HG03439 (cell line): ENCODE results near the gene ANKDD1B.

ENCODE experiments used
- ATAC-seq: cut with Tn5 transposase; IDR thresholded peaks from one replicate; pipeline ENCODE4 v1.9.1; 2021; ENCODE audit warnings: mild to moderate bottlenecking, moderate library complexity; ENCODE audit not compliant: unreplicated experiment

The ANKDD1B gene

GRCh38 chr5:75616371-75616881, 5.2 kb downstream of the ANKDD1B start:
- ATAC-seq: no peak

- no peak for ATAC-seq
These were observed 5.8 kb downstream of the ANKDD1B start for GRCh38 chr5:75616971-75617621.

- no peak for ATAC-seq
These were observed 6.6 kb downstream of the ANKDD1B start for GRCh38 chr5:75617736-75618352.

GRCh38 chr5:75620184-75620959, 9.1 kb downstream of the ANKDD1B start:
- no peak for ATAC-seq

- no peak for ATAC-seq
These were observed 11.3 kb downstream of the ANKDD1B start for GRCh38 chr5:75622564-75622963.

- no peak for ATAC-seq
These were observed 12.6 kb downstream of the ANKDD1B start for GRCh38 chr5:75623846-75624245.

GRCh38 chr5:75626959-75627358, 15.7 kb downstream of the ANKDD1B start:
- no peak for ATAC-seq

- no peak for ATAC-seq
These were observed 16.5 kb downstream of the ANKDD1B start for GRCh38 chr5:75627801-75628200.

GRCh38 chr5:75630875-75631274, 19.6 kb downstream of the ANKDD1B start:
- ATAC-seq: no peak

GRCh38 chr5:75632321-75632720, 21.1 kb downstream of the ANKDD1B start:
- no peak for ATAC-seq

- no peak for ATAC-seq
These were observed 26.7 kb downstream of the ANKDD1B start for GRCh38 chr5:75637949-75638348.

- no peak for ATAC-seq
These were observed 28.5 kb downstream of the ANKDD1B start for GRCh38 chr5:75639535-75640311.

GRCh38 chr5:75640395-75640794, 29.1 kb downstream of the ANKDD1B start:
- ATAC-seq: no peak

- no peak for ATAC-seq
These were observed 29.6 kb downstream of the ANKDD1B start for GRCh38 chr5:75640826-75641225.

GRCh38 chr5:75648712-75649111, 37.5 kb downstream of the ANKDD1B start:
- no peak for ATAC-seq

- no peak for ATAC-seq
These were observed 40.5 kb downstream of the ANKDD1B start for GRCh38 chr5:75651575-75652238.

- ATAC-seq: no peak
These were observed 42.3 kb downstream of the ANKDD1B start for GRCh38 chr5:75653521-75653920.

- no peak for ATAC-seq
These were observed 43.5 kb downstream of the ANKDD1B start for GRCh38 chr5:75654693-75655295.

- ATAC-seq: no peak
These were observed 45.2 kb downstream of the ANKDD1B start for GRCh38 chr5:75656311-75657003.
